HFF-Myc (cell line): Measurements from ENCODE around the gene CAMTA1.
A peak's percentile ranks its signal among the peaks of the same experiment; 100 is the strongest.

Source experiments
- DNase-seq: peaks from one replicate; pipeline ENCODE4 v3.0.0-alpha.2; 2011; ENCODE audit warnings: low read depth; ENCODE audit errors: extremely low read depth
- H3K4me3 ChIP-seq: replicated peaks from 2 replicates; pipeline ENCODE4 v1.5.1; 2011; ENCODE audit warnings: low read depth, mild to moderate bottlenecking, control low read depth, low read length
- TF ChIP-seq, protein P1 (sequence below): IDR thresholded peaks from 2 replicates; pipeline ENCODE4 v1.5.1; 2012; ENCODE audit warnings: mild to moderate bottlenecking, low read depth, low read length, control low read depth; ENCODE audit errors: missing control alignments

CAMTA1 gene

DNA sequence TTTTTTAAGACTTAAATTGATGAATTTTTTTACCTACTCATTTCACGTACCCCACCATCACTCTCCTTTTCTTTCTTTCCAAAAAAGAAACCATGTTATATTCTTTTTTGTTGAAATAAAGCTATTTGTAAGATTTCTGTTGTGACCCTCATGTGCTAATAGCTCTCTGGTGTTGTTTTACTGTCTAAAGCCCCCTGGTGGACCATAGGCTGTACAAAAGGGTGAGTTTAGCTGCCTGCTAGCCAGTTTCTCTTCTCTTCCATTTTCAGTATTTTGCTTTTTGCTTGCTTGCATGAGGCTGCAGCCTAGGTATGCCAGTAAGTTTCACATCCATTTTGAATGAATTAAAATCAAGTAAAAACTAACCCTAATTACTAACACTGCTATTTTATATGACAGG lies 970.2 kb downstream of the CAMTA1 start:
- DNase-seq = no peak
- H3K4me3 ChIP-seq = no peak overlapping the region
- TF ChIP-seq, protein P1, sequence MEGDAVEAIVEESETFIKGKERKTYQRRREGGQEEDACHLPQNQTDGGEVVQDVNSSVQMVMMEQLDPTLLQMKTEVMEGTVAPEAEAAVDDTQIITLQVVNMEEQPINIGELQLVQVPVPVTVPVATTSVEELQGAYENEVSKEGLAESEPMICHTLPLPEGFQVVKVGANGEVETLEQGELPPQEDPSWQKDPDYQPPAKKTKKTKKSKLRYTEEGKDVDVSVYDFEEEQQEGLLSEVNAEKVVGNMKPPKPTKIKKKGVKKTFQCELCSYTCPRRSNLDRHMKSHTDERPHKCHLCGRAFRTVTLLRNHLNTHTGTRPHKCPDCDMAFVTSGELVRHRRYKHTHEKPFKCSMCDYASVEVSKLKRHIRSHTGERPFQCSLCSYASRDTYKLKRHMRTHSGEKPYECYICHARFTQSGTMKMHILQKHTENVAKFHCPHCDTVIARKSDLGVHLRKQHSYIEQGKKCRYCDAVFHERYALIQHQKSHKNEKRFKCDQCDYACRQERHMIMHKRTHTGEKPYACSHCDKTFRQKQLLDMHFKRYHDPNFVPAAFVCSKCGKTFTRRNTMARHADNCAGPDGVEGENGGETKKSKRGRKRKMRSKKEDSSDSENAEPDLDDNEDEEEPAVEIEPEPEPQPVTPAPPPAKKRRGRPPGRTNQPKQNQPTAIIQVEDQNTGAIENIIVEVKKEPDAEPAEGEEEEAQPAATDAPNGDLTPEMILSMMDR = peak; percentile 38

- TF ChIP-seq, protein P1 = no peak
- H3K4me3 ChIP-seq = no peak overlapping the region
- DNase-seq = no peak
Measured at GRCh38 chr1:7760245-7760644, 975.0 kb downstream of the CAMTA1 start.

DNA sequence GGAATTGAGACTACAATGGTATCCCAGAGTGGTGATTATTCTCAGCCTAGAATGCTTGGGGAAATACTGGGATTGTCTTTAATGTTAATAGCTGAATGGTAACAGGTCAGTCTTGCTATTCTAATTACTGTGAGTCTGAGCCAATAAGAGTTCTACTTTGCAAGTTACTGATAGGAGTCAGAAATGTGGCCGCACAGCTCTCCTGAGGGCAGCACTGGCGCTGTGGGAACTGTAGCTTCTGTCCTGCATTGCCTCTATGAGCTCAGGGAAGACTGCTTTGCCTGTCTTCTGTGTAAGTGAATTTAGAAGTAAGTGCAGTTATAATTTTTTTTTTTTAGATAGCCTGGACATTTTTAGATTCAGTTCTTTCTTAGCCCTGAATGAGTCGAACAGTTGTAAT lies 975.8 kb downstream of the CAMTA1 start:
- TF ChIP-seq, protein P1 = no peak
- H3K4me3 ChIP-seq = no peak overlapping the region
- no peak for DNase-seq

- TF ChIP-seq, protein P1 = no peak
- no peak overlapping the region for H3K4me3 ChIP-seq
- DNase-seq = no peak
Measured at GRCh38 chr1:7767176-7767575, 981.9 kb downstream of the CAMTA1 start.

DNA sequence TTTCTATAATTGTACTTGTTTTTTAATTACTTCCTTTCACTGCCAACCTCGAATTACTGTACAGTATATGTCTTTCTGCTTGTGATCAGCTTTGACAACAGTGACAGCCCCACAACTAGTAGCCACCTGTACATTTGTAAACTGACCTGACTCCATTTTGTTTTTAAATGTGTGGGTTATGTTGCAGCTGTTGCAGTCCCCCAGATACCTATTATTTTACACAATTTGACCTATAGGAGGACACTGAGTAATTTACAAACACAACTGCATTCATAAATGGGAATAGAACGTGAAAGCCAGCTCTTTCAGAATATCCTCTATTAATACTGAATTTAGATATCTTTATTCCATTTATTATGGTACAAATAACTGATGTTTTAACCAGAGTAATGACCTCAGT lies 983.3 kb downstream of the CAMTA1 start:
- no peak for DNase-seq
- TF ChIP-seq, protein P1 = no peak
- no peak overlapping the region for H3K4me3 ChIP-seq

DNA sequence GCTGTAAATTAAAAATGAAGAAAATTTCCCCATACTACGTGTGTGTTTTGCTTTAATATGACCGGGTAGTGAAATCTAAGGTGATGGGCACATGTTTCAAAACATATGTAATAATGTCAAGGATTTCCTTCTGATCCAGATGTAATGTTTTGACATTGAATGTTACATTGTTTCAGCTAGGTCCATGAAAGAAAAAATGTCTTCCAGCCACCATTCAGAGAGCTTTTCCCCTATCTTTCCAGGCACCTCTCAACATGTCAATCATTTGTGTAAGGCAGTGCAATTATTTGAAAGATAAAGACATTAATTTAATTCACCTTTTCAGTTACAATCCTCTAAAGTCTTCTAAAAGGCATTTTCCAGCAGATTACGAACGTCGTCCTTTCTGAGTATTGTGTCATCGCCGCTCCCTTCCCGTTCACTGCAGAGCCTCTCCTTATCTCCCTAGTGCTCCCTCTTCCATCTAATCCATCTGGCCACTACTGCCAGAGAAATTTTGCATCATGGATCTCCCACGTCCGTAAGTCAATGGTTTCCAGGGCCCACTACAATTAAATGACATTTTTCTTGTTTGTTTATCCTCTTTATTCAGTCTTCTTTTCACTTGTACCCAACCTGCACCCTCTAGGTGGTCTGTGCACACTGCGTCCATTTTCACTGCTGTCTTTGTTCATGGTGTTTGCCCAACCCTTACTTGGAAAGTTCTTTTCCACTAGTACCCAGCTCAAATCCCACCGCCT lies 984.6 kb downstream of the CAMTA1 start:
- TF ChIP-seq, protein P1 = no peak
- DNase-seq = no peak
- no peak overlapping the region for H3K4me3 ChIP-seq

GRCh38 chr1:7770669-7770996 lies 985.4 kb downstream of the CAMTA1 start:
- DNase-seq = no peak
- peak overlapping the region; percentile 75 for H3K4me3 ChIP-seq
- TF ChIP-seq, protein P1 = no peak
